Upper lobe of left lung (tissue), 6 donors: ENCODE results near the gene DPY19L1. TPM values are rescaled to one million over a fixed set of nuclear protein-coding genes. Genes with fewer than 3 reads are reported as not detected.
"Not testable (repeated sequence)": the region's sequence is repeated elsewhere in the genome, so short reads cannot be mapped to it uniquely, and the experiment has no call there.

ENCODE experiments used
- ATAC-seq, 2 donors: fragments of 200-7000 bp; cut with Tn5 transposase; one replicate each; pipeline ENCODE4 v1.9.1; 2022; ENCODE audit warnings: mild to moderate bottlenecking in 2 of 2, moderate library complexity in 2 of 2; ENCODE audit not compliant: low FRiP score in 2 of 2
- DNase-seq, 2 donors: peaks; one replicate each; pipeline ENCODE4 v3.0.0-alpha.2; 2019 to 2020
- H3K27ac ChIP-seq, 4 donors: fragments of 200-600 bp; sonication (generic); one replicate each; pipeline ENCODE4 v1.5.1; 2016 to 2019
- H3K27me3 ChIP-seq, 4 donors: fragments of 200-600 bp; sonication (generic); one replicate each; pipeline ENCODE4 v1.5.1; 2017 to 2019
- H3K36me3 ChIP-seq, 4 donors: fragments of 200-600 bp; sonication (generic); one replicate each; pipeline ENCODE4 v1.5.1; 2016 to 2019
- H3K4me1 ChIP-seq, 4 donors: fragments of 200-600 bp; sonication (generic); one replicate each; pipeline ENCODE4 v1.5.1; 2018 to 2019
- H3K4me3 ChIP-seq, 4 donors: fragments of 200-600 bp; sonication (generic); one replicate each; pipeline ENCODE4 v1.5.1; 2017 to 2019; ENCODE audit warnings: mild to moderate bottlenecking in 2 of 4, moderate library complexity in 1 of 4
- H3K9me3 ChIP-seq, 4 donors: fragments of 200-600 bp; sonication (generic); one replicate each; pipeline ENCODE4 v1.5.1; 2018 to 2019
- CTCF ChIP-seq, 6 experiments: fragments of 450-650 bp in 4 of 6; fragments of 200-600 bp in 2 of 6; sonication (generic) in 2 of 6; IDR thresholded peaks; one replicate each; pipeline ENCODE4 v1.5.1; 2016 to 2019; ENCODE audit warnings: antibody characterized with exemption in 6 of 6
- EP300 ChIP-seq, 4 donors: sonication (generic); formaldehyde crosslinking; IDR thresholded peaks; one replicate each; pipeline ENCODE4 v1.5.1; 2017; ENCODE audit warnings: antibody characterized with exemption in 4 of 4, control low read depth in 2 of 4
- POLR2A ChIP-seq, 4 donors: fragments of 450-650 bp; IDR thresholded peaks; one replicate each; pipeline ENCODE4 v1.5.1; 2016 to 2017; ENCODE audit warnings: antibody characterized with exemption in 4 of 4, mild to moderate bottlenecking in 2 of 4
- POLR2AphosphoS5 ChIP-seq, 2 donors: sonication (generic); formaldehyde crosslinking; IDR thresholded peaks; one replicate each; pipeline ENCODE4 v1.5.1; 2017; ENCODE audit warnings: antibody characterized with exemption in 2 of 2
- WGBS, 2 donors: methylation state at CpG; one replicate each; pipeline ENCODE4 v1.1.5; 2017 to 2018; 5-methylcytosine and 5-hydroxymethylcytosine counted together
- total RNA-seq, 6 donors: library from RNA; depleted of rRNA in 4 of 6; stranded (reverse); fragments of >200 nt in 4 of 6; gene quantifications; one replicate each; pipeline versions ENCODE4 v1.1.0 to v1.2.1, GENCODE V29; 2016 to 2021
- donor health status: DM: no; HTN: no; CAD: no; lungs with moderate emphysema.
- donor health status: DM: no; HTN: yes; CAD: no; lungs with severe emphysema.

DPY19L1 gene
- total RNA-seq, 6 donors from 2014 or later: 4.2 to 39.1 (median 28.3) TPM

- H3K4me3 ChIP-seq, H3K9me3 ChIP-seq, H3K27ac ChIP-seq, DNase-seq, H3K4me1 ChIP-seq, H3K27me3 ChIP-seq, H3K36me3 ChIP-seq, ATAC-seq: not testable (repeated sequence)
- WGBS, 2 donors: 98% methylated on average over 4 of the region's 4 CpGs
Observed at GRCh38 chr7:34984140-34984539, 53.1 kb downstream of the DPY19L1 start.

- H3K9me3 ChIP-seq: no peaks in the 10 kb centered on the region
- no peak for TF ChIP-seq POLR2A (IDR thresholded peaks at IDR 0.05)
- no peak for TF ChIP-seq POLR2AphosphoS5 (IDR thresholded peaks at IDR 0.05)
- DNase-seq (no peak), ATAC-seq (no peak)
- WGBS, 2 donors: 83 to 85% methylated on average over 3 of the region's 3 CpGs
- no peaks in the 10 kb centered on the region for H3K36me3 ChIP-seq
- no peaks in the 10 kb centered on the region for H3K4me1 ChIP-seq
- H3K4me3 ChIP-seq: no peak overlapping the region
- no peaks in the 10 kb centered on the region for H3K27me3 ChIP-seq
- no peak overlapping the region for H3K27ac ChIP-seq
Observed at GRCh38 chr7:34982371-34983019, 54.8 kb downstream of the DPY19L1 start.

- DNase-seq, H3K27me3 ChIP-seq, H3K4me3 ChIP-seq, H3K4me1 ChIP-seq, H3K27ac ChIP-seq, H3K9me3 ChIP-seq, H3K36me3 ChIP-seq, ATAC-seq: not testable (repeated sequence)
- WGBS, 2 donors: 87% methylated on average over 2 of the region's 2 CpGs
Observed at GRCh38 chr7:34979124-34979523, 58.2 kb downstream of the DPY19L1 start.

- H3K27me3 ChIP-seq: no peaks in the 10 kb centered on the region
- H3K4me1 ChIP-seq: no peaks in the 10 kb centered on the region
- 89 to 97% methylated on average over 3 of the region's 3 CpGs for WGBS, 2 donors
- H3K36me3 ChIP-seq: peaks cover 0 to 12% (median 2%) of the 10 kb centered on the region in 4 donors
- no peak overlapping the region for H3K27ac ChIP-seq
- ATAC-seq (no peak), DNase-seq (no peak)
- H3K9me3 ChIP-seq: no peaks in the 10 kb centered on the region
- TF ChIP-seq CTCF (IDR thresholded peaks at IDR 0.05) (no peak), EP300 (IDR thresholded peaks at IDR 0.05) (no peak), POLR2A (IDR thresholded peaks at IDR 0.05) (no peak), POLR2AphosphoS5 (IDR thresholded peaks at IDR 0.05) (no peak)
- no peak overlapping the region for H3K4me3 ChIP-seq
Observed at GRCh38 chr7:34973400-34973760, 63.9 kb downstream of the DPY19L1 start.

- H3K9me3 ChIP-seq, H3K4me3 ChIP-seq, DNase-seq, H3K27ac ChIP-seq, H3K4me1 ChIP-seq, ATAC-seq, H3K27me3 ChIP-seq: not testable (repeated sequence)
- WGBS, 2 donors: 67 to 88% methylated on average over 1 of the region's 1 CpG
- H3K36me3 ChIP-seq: peaks cover 0 to 12% (median 2%) of the 10 kb centered on the region in 4 donors
Observed at GRCh38 chr7:34972739-34973399, 64.4 kb downstream of the DPY19L1 start.

- peaks cover 0 to 12% (median 2%) of the 10 kb centered on the region in 4 donors for H3K36me3 ChIP-seq
- ATAC-seq, H3K4me1 ChIP-seq, H3K4me3 ChIP-seq, H3K27me3 ChIP-seq, H3K27ac ChIP-seq, DNase-seq, H3K9me3 ChIP-seq: not testable (repeated sequence)
- no CpG with 5 or more reads among the region's 1 CpG for WGBS, 2 donors
Observed at GRCh38 chr7:34967818-34968217, 69.5 kb downstream of the DPY19L1 start.

- DNase-seq, ATAC-seq, H3K9me3 ChIP-seq, H3K4me1 ChIP-seq, H3K36me3 ChIP-seq, H3K4me3 ChIP-seq, H3K27ac ChIP-seq, H3K27me3 ChIP-seq: not testable (repeated sequence)
- 92 to 96% methylated on average over 3 of the region's 3 CpGs for WGBS, 2 donors
Observed at GRCh38 chr7:34966504-34966903, 70.8 kb downstream of the DPY19L1 start.

GRCh38 chr7:34958021-34958420, 79.3 kb downstream of the DPY19L1 start:
- no peak for ATAC-seq
- Histone ChIP-seq H3K27me3 (no peaks in the 10 kb centered on the region), H3K4me1 (no peaks in the 10 kb centered on the region), H3K9me3 (no peaks in the 10 kb centered on the region), H3K4me3 (no peak overlapping the region), H3K36me3 (peaks cover 0 to 12% (median 0%) of the 10 kb centered on the region in 4 donors), H3K27ac (no peak overlapping the region)
- TF ChIP-seq POLR2A (IDR thresholded peaks at IDR 0.05) (no peak), CTCF (IDR thresholded peaks at IDR 0.05) (no peak)
- DNase-seq: no peak
- WGBS, 2 donors: 92 to 93% methylated on average over 1 of the region's 1 CpG
